ENCODE results near the gene KCNK3. TPM values are rescaled to one million over a fixed set of nuclear protein-coding genes. Genes with fewer than 3 reads are reported as not detected.
A peak's percentile ranks its signal among the peaks of the same experiment; 100 is the strongest.

Gene KCNK3
- total and polyA plus RNA-seq, 2 donors (not counting 1 experiment from before 2014, with no cell fraction given): under 0.01 TPM; not detected in 1

- peak; percentile 81 to 88 for DNase-seq (ENCODE audit: low read depth in 2 of 2)
- TF ChIP-seq EZH2 (IDR thresholded peaks at IDR 0.05; ENCODE audit: low read length, missing control alignments) (no peak), CTCF (conservative IDR thresholded peaks at IDR 0.05 in 1 of 2, IDR thresholded peaks at IDR 0.05 in 1 of 2; ENCODE audit: low read depth in 1 of 2, low read length in 2 of 2) (no peak)
- H3K4me2 ChIP-seq (ENCODE audit: extremely low read depth, insufficient read depth, low read length): peak overlapping the region; percentile 49
These were observed 28.0 kb downstream of the KCNK3 start for GRCh38 chr2:26720322-26721114.

GRCh38 chr2:26721115-26722032, 28.9 kb downstream of the KCNK3 start:
- peak overlapping the region; percentile 49 for H3K4me2 ChIP-seq (ENCODE audit: extremely low read depth, insufficient read depth, low read length)
- no peak for DNase-seq (ENCODE audit: low read depth in 2 of 2)

More at GRCh38 chr2:26720322-26721114, 28.0 kb downstream of the KCNK3 start:
- Histone ChIP-seq H3K9me3 (ENCODE audit: control insufficient read depth, insufficient read depth, low read depth, low read length) (no peaks in the 10 kb centered on the region), H4K20me1 (ENCODE audit: control insufficient read depth, extremely low read depth, insufficient read depth, low read length) (no peaks in the 10 kb centered on the region), H3K36me3 (ENCODE audit: control insufficient read depth, insufficient read depth, low read length) (no peaks in the 10 kb centered on the region), H3K9ac (ENCODE audit: insufficient read depth, low read length) (no peak overlapping the region), H3K4me1 (ENCODE audit: control insufficient read depth, extremely low read depth, insufficient read depth, low read length) (peaks cover 28% of the 10 kb centered on the region), H3K4me3 (replicated peaks in 1 of 4; ENCODE audit: control extremely low read depth in 1 of 4, insufficient read depth in 1 of 4, low read depth in 3 of 4, low read length in 4 of 4) (no peak overlapping the region), H2AFZ (ENCODE audit: low read length) (no peak overlapping the region), H3K27ac (ENCODE audit: insufficient read depth, low read length) (no peak overlapping the region), H3K27me3 (ENCODE audit: control insufficient read depth, insufficient read depth, low read length) (no peaks in the 10 kb centered on the region), H3K79me2 (ENCODE audit: control insufficient read depth, insufficient read depth, low read length) (no peaks in the 10 kb centered on the region)

More at GRCh38 chr2:26721115-26722032, 28.9 kb downstream of the KCNK3 start:
- no peak overlapping the region for H2AFZ ChIP-seq (ENCODE audit: low read length)
- peaks cover 30% of the 10 kb centered on the region for H3K4me1 ChIP-seq (ENCODE audit: control insufficient read depth, extremely low read depth, insufficient read depth, low read length)
- TF ChIP-seq CTCF (conservative IDR thresholded peaks at IDR 0.05 in 1 of 2, IDR thresholded peaks at IDR 0.05 in 1 of 2; ENCODE audit: low read depth in 1 of 2, low read length in 2 of 2) (no peak), EZH2 (IDR thresholded peaks at IDR 0.05; ENCODE audit: low read length, missing control alignments) (no peak)
- H3K27ac ChIP-seq (ENCODE audit: insufficient read depth, low read length): no peak overlapping the region
- H3K27me3 ChIP-seq (ENCODE audit: control insufficient read depth, insufficient read depth, low read length): no peaks in the 10 kb centered on the region
- no peaks in the 10 kb centered on the region for H4K20me1 ChIP-seq (ENCODE audit: control insufficient read depth, extremely low read depth, insufficient read depth, low read length)
- no peak overlapping the region for H3K9ac ChIP-seq (ENCODE audit: insufficient read depth, low read length)
- no peak overlapping the region for H3K4me3 ChIP-seq (replicated peaks in 1 of 4; ENCODE audit: control extremely low read depth in 1 of 4, insufficient read depth in 1 of 4, low read depth in 3 of 4, low read length in 4 of 4)
- H3K36me3 ChIP-seq (ENCODE audit: control insufficient read depth, insufficient read depth, low read length): no peaks in the 10 kb centered on the region
- no peaks in the 10 kb centered on the region for H3K79me2 ChIP-seq (ENCODE audit: control insufficient read depth, insufficient read depth, low read length)
- no peaks in the 10 kb centered on the region for H3K9me3 ChIP-seq (ENCODE audit: control insufficient read depth, insufficient read depth, low read depth, low read length)
